Measurements from ENCODE around the gene DMAC1. TPM values are rescaled to one million over a fixed set of nuclear protein-coding genes. Genes with fewer than 3 reads are reported as not detected.

Gene DMAC1
- total RNA-seq, 1 donor from 2014 or later = 51.0 TPM

GRCh38 chr9:7778851-7779600 lies 20.6 kb downstream of the DMAC1 start:
- intact Hi-C loops (cut with micrococcal nuclease) = no loop called here
- Mint-ChIP-seq H3K4me1 (ENCODE audit: low read depth) (peaks cover 6% of the 10 kb centered on the region), H3K27me3 (ENCODE audit: low read depth) (peaks cover 4% of the 10 kb centered on the region), H3K27ac (no peak overlapping the region), H3K36me3 (ENCODE audit: low read depth) (no peaks in the 10 kb centered on the region), H3K9me3 (no peaks in the 10 kb centered on the region), H3K4me3 (ENCODE audit: low read depth) (no peak overlapping the region)
- DNase-seq (ENCODE audit: low spot score) = no peak

- Mint-ChIP-seq H3K9me3 (no peaks in the 10 kb centered on the region), H3K27ac (no peak overlapping the region), H3K27me3 (ENCODE audit: low read depth) (peaks cover 4% of the 10 kb centered on the region), H3K36me3 (ENCODE audit: low read depth) (no peaks in the 10 kb centered on the region), H3K4me1 (ENCODE audit: low read depth) (peaks cover 6% of the 10 kb centered on the region), H3K4me3 (ENCODE audit: low read depth) (no peak overlapping the region)
- DNase-seq (ENCODE audit: low spot score) = no peak
- intact Hi-C loops (cut with micrococcal nuclease) = no loop called here
Observed at GRCh38 chr9:7777771-7778170, 21.8 kb downstream of the DMAC1 start.

GRCh38 chr9:7770111-7770510 lies 29.5 kb downstream of the DMAC1 start:
- H3K9me3 Mint-ChIP-seq = peaks cover 5% of the 10 kb centered on the region
- no peak overlapping the region for H3K27ac Mint-ChIP-seq

GRCh38 chr9:7762600-7762999 lies 37.0 kb downstream of the DMAC1 start:
- H3K27me3 Mint-ChIP-seq (ENCODE audit: low read depth) = no peaks in the 10 kb centered on the region
- peaks cover under 1% of the 10 kb centered on the region for H3K4me1 Mint-ChIP-seq (ENCODE audit: low read depth)
- no peak overlapping the region for H3K4me3 Mint-ChIP-seq (ENCODE audit: low read depth)
- peaks cover 3% of the 10 kb centered on the region for H3K36me3 Mint-ChIP-seq (ENCODE audit: low read depth)
- H3K9me3 Mint-ChIP-seq = peaks cover 14% of the 10 kb centered on the region
- intact Hi-C loops (cut with micrococcal nuclease) = no loop called here
- DNase-seq (ENCODE audit: low spot score) = no peak
- H3K27ac Mint-ChIP-seq = no peak overlapping the region

More at GRCh38 chr9:7770111-7770510, 29.5 kb downstream of the DMAC1 start:
- no peak for DNase-seq (ENCODE audit: low spot score)
- no peaks in the 10 kb centered on the region for H3K36me3 Mint-ChIP-seq (ENCODE audit: low read depth)
- H3K27me3 Mint-ChIP-seq (ENCODE audit: low read depth) = no peaks in the 10 kb centered on the region
- H3K4me1 Mint-ChIP-seq (ENCODE audit: low read depth) = no peaks in the 10 kb centered on the region
- intact Hi-C loops (cut with micrococcal nuclease) = no loop called here
- H3K4me3 Mint-ChIP-seq (ENCODE audit: low read depth) = no peak overlapping the region

GRCh38 chr9:7760014-7760415 lies 39.6 kb downstream of the DMAC1 start:
- H3K4me3 Mint-ChIP-seq (ENCODE audit: low read depth) = no peak overlapping the region
- peaks cover 22% of the 10 kb centered on the region for H3K9me3 Mint-ChIP-seq
- H3K4me1 Mint-ChIP-seq (ENCODE audit: low read depth) = peaks cover 17% of the 10 kb centered on the region
- no peak overlapping the region for H3K27ac Mint-ChIP-seq
- peaks cover 19% of the 10 kb centered on the region for H3K36me3 Mint-ChIP-seq (ENCODE audit: low read depth)
- no peaks in the 10 kb centered on the region for H3K27me3 Mint-ChIP-seq (ENCODE audit: low read depth)
- intact Hi-C loops (cut with micrococcal nuclease) = no loop called here
- DNase-seq (ENCODE audit: low spot score) = no peak

DNA sequence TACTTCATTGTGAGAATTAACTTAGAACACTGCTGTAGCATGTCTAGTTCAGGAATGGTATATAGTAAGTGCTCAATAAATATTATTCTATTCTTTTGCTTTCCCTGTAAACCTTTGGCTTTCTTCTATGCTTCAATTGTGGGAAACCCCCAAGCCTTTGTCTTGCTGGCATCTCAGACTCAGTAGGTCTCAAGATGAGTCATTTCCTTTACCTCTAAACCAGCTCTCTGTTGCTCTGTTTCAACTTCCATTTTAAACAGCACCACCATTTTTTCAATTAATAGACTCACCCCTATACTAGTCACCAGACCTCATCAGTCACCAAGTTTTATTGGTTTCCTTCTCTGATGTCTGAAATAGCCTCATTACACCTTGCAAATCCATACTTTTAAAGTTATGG lies 43.5 kb downstream of the DMAC1 start:
- peaks cover 26% of the 10 kb centered on the region for H3K4me1 Mint-ChIP-seq (ENCODE audit: low read depth)
- peaks cover 25% of the 10 kb centered on the region for H3K36me3 Mint-ChIP-seq (ENCODE audit: low read depth)
- H3K27ac Mint-ChIP-seq = peak overlapping the region; percentile 36
- no peaks in the 10 kb centered on the region for H3K27me3 Mint-ChIP-seq (ENCODE audit: low read depth)
- peaks cover 20% of the 10 kb centered on the region for H3K9me3 Mint-ChIP-seq
- no peak overlapping the region for H3K4me3 Mint-ChIP-seq (ENCODE audit: low read depth)
- intact Hi-C loops (cut with micrococcal nuclease) = loop anchor here (1.0 to 5.0 kb wide), 3 partner anchors 43 to 459 kb away; partner anchors contain the start of gene DMAC1
- DNase-seq (ENCODE audit: low spot score) = peak; percentile 18

DNA sequence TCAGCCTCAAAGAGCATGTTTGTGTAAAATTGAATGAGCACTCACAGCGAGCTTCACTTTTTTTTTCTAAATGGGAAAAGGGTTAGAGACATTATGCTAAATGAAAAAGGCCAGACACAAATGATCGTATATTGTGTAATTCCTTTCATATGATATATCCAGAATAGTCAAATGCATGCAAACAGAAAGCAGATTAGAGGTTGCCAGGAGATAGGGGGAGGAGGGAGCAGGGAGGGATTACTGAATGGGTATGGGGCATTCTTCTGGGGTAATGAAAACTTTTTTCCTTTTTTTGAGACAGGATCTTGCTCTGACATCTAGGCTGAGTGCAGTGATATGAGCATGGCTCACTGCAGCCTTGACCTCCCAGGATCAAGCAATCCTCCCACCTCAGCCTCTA lies 47.1 kb downstream of the DMAC1 start:
- Mint-ChIP-seq H3K4me1 (ENCODE audit: low read depth) (peaks cover 24% of the 10 kb centered on the region), H3K4me3 (ENCODE audit: low read depth) (no peak overlapping the region), H3K9me3 (peaks cover 18% of the 10 kb centered on the region), H3K27ac (no peak overlapping the region), H3K36me3 (ENCODE audit: low read depth) (peaks cover 22% of the 10 kb centered on the region), H3K27me3 (ENCODE audit: low read depth) (peaks cover 17% of the 10 kb centered on the region)
- intact Hi-C loops (cut with micrococcal nuclease) = no loop called here
- DNase-seq (ENCODE audit: low spot score) = no peak

All from activated T-helper 2 cell treated with anti-CD3 and anti-CD28 coated beads, Interferon-gamma antibody, Interleukin-2, Interleukin-4, amounts not matched to agents 10 μg/mL and 5 μg/mL and 100 μg/mL, durations not matched to agents 14 hours and 24 hours and 36 hours (primary cell).